ENCODE measurements around the gene NR6A1.

Gene NR6A1

DNA sequence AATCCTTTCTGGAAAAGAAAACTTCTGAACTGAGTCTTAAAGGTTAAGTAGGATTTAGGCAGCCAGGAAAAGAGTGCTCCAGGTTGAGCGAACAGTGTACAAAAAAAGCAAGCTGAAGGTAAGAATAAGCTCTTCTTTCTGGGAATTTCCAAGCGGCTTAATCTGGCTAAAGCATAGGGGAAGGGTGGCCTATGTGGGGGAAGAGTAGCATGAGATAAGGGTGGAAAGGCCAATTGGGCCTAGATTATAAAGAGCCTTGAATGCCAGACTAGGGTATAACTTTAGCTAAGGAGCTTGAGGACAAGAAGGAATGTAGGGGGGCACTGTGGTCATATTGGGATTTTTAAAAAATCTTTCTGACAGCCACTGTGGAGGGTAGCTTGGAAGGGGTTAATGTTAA is 226.6 kb downstream of the NR6A1 start:
- Histone ChIP-seq H3K4me1 (ENCODE audit: control insufficient read depth in 1 of 2, insufficient read depth in 2 of 2, low read length in 2 of 2) (no peaks in the 10 kb centered on the region), H3K27me3 (ENCODE audit: control insufficient read depth in 1 of 2, insufficient read depth in 2 of 2, low read length in 2 of 2) (no peaks in the 10 kb centered on the region), H3K27ac (ENCODE audit: low read depth, low read length) (no peak overlapping the region), H3K9ac (ENCODE audit: low read depth in 1 of 2, low read length in 2 of 2) (no peak overlapping the region), H3K9me3 (ENCODE audit: control insufficient read depth in 1 of 2, low read length in 2 of 2) (no peaks in the 10 kb centered on the region), H3K4me3 (ENCODE audit: low read depth in 1 of 2, low read length in 2 of 2) (no peak overlapping the region), H3K36me3 (ENCODE audit: control insufficient read depth in 1 of 2, insufficient read depth in 2 of 2, low read length in 2 of 2) (no peaks in the 10 kb centered on the region)

DNA sequence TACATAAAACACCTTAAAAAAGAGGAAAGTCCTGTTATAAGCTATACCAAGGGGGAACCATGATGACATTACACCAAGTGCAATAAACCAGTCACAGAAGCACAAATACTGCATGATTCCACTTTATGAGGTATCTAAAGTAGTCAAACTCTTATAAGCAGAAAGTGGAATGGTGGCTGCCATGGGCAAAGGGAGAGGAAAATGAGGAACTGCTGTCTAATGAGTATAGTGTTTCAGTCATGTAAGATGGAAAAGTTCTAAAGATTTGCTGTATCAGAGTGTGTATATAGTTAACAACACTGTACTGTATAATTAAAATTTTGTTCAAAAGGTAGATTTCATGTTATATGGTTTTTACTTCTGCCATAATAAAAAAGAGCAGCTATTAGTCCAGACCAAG is 229.3 kb downstream of the NR6A1 start:
- no peaks in the 10 kb centered on the region for H3K4me1 ChIP-seq (ENCODE audit: control insufficient read depth in 1 of 2, insufficient read depth in 2 of 2, low read length in 2 of 2)
- no peak overlapping the region for H3K27ac ChIP-seq (ENCODE audit: low read depth, low read length)
- no peak overlapping the region for H3K9ac ChIP-seq (ENCODE audit: low read depth in 1 of 2, low read length in 2 of 2)
- no peaks in the 10 kb centered on the region for H3K9me3 ChIP-seq (ENCODE audit: control insufficient read depth in 1 of 2, low read length in 2 of 2)
- H3K36me3 ChIP-seq (ENCODE audit: control insufficient read depth in 1 of 2, insufficient read depth in 2 of 2, low read length in 2 of 2): peaks cover 0 to 5% of the 10 kb centered on the region in 2 donors
- H3K4me3 ChIP-seq (ENCODE audit: low read depth in 1 of 2, low read length in 2 of 2): no peak overlapping the region
- no peaks in the 10 kb centered on the region for H3K27me3 ChIP-seq (ENCODE audit: control insufficient read depth in 1 of 2, insufficient read depth in 2 of 2, low read length in 2 of 2)

DNA sequence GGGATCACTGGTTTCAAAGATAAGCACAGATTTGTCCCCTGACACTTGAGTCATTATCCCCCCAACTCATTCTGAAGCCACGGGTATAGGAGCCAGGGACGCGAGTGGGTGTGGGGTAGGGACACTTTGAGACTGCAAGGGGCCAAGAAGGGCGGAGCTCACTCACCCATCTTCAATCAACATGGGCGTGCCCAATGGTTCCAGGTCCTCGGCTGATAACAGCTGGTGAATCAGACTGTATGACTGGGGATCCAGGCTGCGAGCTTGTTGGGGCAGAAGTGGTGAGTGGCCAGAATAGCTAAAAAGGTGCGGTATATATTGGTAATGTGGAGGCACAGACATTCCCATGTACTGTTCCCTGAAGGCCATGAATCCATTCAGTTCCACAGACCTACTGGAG is 233.2 kb downstream of the NR6A1 start:
- Histone ChIP-seq H3K9ac (ENCODE audit: low read depth in 1 of 2, low read length in 2 of 2) (no peak overlapping the region), H3K36me3 (ENCODE audit: control insufficient read depth in 1 of 2, insufficient read depth in 2 of 2, low read length in 2 of 2) (peaks cover 0 to 19% of the 10 kb centered on the region in 2 donors), H3K4me1 (ENCODE audit: control insufficient read depth in 1 of 2, insufficient read depth in 2 of 2, low read length in 2 of 2) (no peaks in the 10 kb centered on the region), H3K27ac (ENCODE audit: low read depth, low read length) (no peak overlapping the region), H3K9me3 (ENCODE audit: control insufficient read depth in 1 of 2, low read length in 2 of 2) (no peaks in the 10 kb centered on the region), H3K27me3 (ENCODE audit: control insufficient read depth in 1 of 2, insufficient read depth in 2 of 2, low read length in 2 of 2) (no peaks in the 10 kb centered on the region), H3K4me3 (ENCODE audit: low read depth in 1 of 2, low read length in 2 of 2) (no peak overlapping the region)

DNA sequence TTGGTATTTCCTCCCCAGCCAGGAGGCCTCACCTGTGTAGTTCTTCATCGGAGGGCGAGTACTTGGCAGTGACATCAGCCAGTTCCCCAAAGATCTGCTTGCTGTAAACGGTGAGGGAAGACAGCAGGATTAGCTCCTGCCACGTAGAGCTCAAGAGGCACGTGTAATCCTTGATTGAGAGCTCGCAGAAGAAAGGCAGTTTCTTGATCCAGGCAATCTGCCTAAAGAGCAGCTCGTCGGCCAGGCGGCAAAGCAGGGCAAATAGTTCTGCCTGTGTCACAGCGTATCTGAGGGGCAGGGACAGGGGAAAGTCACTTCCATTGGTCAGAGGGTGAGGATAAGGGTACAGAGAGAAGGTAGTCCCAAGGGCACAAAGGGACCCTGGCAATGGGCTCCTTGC is 235.3 kb downstream of the NR6A1 start:
- H3K27ac ChIP-seq (ENCODE audit: low read depth, low read length): no peak overlapping the region
- H3K9ac ChIP-seq (ENCODE audit: low read depth in 1 of 2, low read length in 2 of 2): no peak overlapping the region
- H3K4me3 ChIP-seq (ENCODE audit: low read depth in 1 of 2, low read length in 2 of 2): no peak overlapping the region
- no peaks in the 10 kb centered on the region for H3K4me1 ChIP-seq (ENCODE audit: control insufficient read depth in 1 of 2, insufficient read depth in 2 of 2, low read length in 2 of 2)
- peaks cover 0 to 29% of the 10 kb centered on the region in 2 donors for H3K36me3 ChIP-seq (ENCODE audit: control insufficient read depth in 1 of 2, insufficient read depth in 2 of 2, low read length in 2 of 2)
- H3K9me3 ChIP-seq (ENCODE audit: control insufficient read depth in 1 of 2, low read length in 2 of 2): no peaks in the 10 kb centered on the region
- H3K27me3 ChIP-seq (ENCODE audit: control insufficient read depth in 1 of 2, insufficient read depth in 2 of 2, low read length in 2 of 2): no peaks in the 10 kb centered on the region

DNA sequence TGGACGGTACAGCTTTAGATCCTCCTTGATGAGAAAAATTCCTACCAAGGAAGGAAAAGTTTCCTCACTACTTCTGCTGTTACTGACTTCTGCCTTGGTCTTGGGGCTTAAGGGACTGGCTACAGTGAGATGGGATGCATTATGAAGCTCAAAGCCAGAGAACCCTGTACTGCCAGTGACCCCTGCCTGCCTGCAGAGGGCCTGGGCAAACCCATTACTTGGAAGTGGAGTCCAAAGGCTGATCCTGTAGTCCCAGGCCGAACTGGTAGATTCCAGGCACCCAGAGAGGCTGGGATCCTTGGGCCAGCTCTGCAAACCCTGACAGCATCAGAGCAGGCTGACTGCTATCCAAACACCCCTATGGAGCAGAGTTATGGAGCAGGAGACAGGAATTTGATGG is 238.2 kb downstream of the NR6A1 start:
- no peaks in the 10 kb centered on the region for H3K4me1 ChIP-seq (ENCODE audit: control insufficient read depth in 1 of 2, insufficient read depth in 2 of 2, low read length in 2 of 2)
- H3K4me3 ChIP-seq (ENCODE audit: low read depth in 1 of 2, low read length in 2 of 2): no peak overlapping the region
- H3K36me3 ChIP-seq (ENCODE audit: control insufficient read depth in 1 of 2, insufficient read depth in 2 of 2, low read length in 2 of 2): peaks cover 0 to 32% of the 10 kb centered on the region in 2 donors
- no peak overlapping the region for H3K27ac ChIP-seq (ENCODE audit: low read depth, low read length)
- H3K9me3 ChIP-seq (ENCODE audit: control insufficient read depth in 1 of 2, low read length in 2 of 2): no peaks in the 10 kb centered on the region
- H3K27me3 ChIP-seq (ENCODE audit: control insufficient read depth in 1 of 2, insufficient read depth in 2 of 2, low read length in 2 of 2): no peaks in the 10 kb centered on the region
- H3K9ac ChIP-seq (ENCODE audit: low read depth in 1 of 2, low read length in 2 of 2): no peak overlapping the region

DNA sequence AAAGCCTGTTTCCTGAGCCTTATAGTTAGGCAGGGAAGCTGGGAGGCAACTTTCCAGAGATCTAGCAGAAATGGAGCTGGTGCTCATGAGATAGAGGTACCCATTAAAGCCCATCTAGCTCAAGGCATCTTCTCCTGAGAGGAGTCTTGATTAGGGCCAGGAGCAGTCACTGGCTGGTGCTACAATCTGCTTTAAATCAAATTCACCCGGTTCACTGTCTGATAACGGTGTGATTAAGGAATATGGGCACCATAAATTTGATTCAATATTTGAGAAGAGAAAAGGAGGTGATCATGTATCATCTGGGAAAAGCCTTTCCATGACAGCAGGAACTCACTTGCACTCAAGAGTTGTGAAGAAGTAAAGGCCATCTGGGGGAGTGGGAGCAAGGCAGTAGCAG is 240.0 kb downstream of the NR6A1 start:
- H3K27me3 ChIP-seq (ENCODE audit: control insufficient read depth in 1 of 2, insufficient read depth in 2 of 2, low read length in 2 of 2): no peaks in the 10 kb centered on the region
- H3K9ac ChIP-seq (ENCODE audit: low read depth in 1 of 2, low read length in 2 of 2): no peak overlapping the region
- H3K9me3 ChIP-seq (ENCODE audit: control insufficient read depth in 1 of 2, low read length in 2 of 2): no peaks in the 10 kb centered on the region
- H3K4me3 ChIP-seq (ENCODE audit: low read depth in 1 of 2, low read length in 2 of 2): no peak overlapping the region
- H3K36me3 ChIP-seq (ENCODE audit: control insufficient read depth in 1 of 2, insufficient read depth in 2 of 2, low read length in 2 of 2): peaks cover 10 to 34% of the 10 kb centered on the region in 2 donors
- H3K4me1 ChIP-seq (ENCODE audit: control insufficient read depth in 1 of 2, insufficient read depth in 2 of 2, low read length in 2 of 2): no peaks in the 10 kb centered on the region
- H3K27ac ChIP-seq (ENCODE audit: low read depth, low read length): no peak overlapping the region

DNA sequence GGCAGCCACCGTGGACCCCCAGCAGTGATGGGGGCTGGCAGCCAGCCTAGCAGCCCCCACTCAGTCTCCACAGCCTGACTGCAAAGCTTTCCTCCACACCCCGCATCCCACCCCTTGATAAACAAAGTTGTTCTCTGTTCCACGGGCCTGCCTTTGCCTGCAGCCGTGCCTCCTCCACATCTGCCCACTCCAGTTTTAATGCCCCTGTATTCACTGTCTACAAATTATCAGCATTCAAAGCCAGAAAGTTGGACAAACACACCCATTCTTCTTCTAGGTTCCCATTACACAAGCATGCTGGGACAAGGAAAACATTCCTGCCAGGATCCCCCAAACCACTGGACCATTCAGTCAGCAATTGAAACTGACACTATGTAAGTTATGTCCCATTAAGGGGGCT is 240.9 kb downstream of the NR6A1 start:
- H3K27me3 ChIP-seq (ENCODE audit: control insufficient read depth in 1 of 2, insufficient read depth in 2 of 2, low read length in 2 of 2): no peaks in the 10 kb centered on the region
- no peak overlapping the region for H3K9ac ChIP-seq (ENCODE audit: low read depth in 1 of 2, low read length in 2 of 2)
- no peaks in the 10 kb centered on the region for H3K9me3 ChIP-seq (ENCODE audit: control insufficient read depth in 1 of 2, low read length in 2 of 2)
- peaks cover 10 to 26% of the 10 kb centered on the region in 2 donors for H3K36me3 ChIP-seq (ENCODE audit: control insufficient read depth in 1 of 2, insufficient read depth in 2 of 2, low read length in 2 of 2)
- no peak overlapping the region for H3K4me3 ChIP-seq (ENCODE audit: low read depth in 1 of 2, low read length in 2 of 2)
- no peak overlapping the region for H3K27ac ChIP-seq (ENCODE audit: low read depth, low read length)
- H3K4me1 ChIP-seq (ENCODE audit: control insufficient read depth in 1 of 2, insufficient read depth in 2 of 2, low read length in 2 of 2): no peaks in the 10 kb centered on the region

DNA sequence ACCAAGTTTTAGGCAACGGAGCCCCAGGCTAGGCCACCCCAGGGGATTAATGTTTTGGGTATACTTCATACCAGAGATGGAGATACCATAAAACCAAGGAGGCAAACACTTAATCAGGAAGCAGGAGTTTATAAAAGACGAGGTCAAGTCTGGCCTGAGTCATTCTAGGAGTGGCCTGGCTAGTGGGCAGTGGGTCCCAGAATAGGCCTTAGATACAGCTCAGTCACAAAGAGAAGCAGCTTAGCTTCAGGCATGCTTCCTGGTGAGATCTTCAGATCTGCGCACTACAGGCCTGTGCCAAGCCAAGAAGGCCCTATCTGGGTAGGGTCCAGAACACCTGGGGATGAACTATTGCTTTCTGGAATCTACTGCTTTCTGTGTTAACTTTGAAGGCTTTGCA is 243.3 kb downstream of the NR6A1 start:
- H3K9ac ChIP-seq (ENCODE audit: low read depth in 1 of 2, low read length in 2 of 2): no peak overlapping the region
- H3K36me3 ChIP-seq (ENCODE audit: control insufficient read depth in 1 of 2, insufficient read depth in 2 of 2, low read length in 2 of 2): peaks cover 10 to 28% of the 10 kb centered on the region in 2 donors
- no peaks in the 10 kb centered on the region for H3K27me3 ChIP-seq (ENCODE audit: control insufficient read depth in 1 of 2, insufficient read depth in 2 of 2, low read length in 2 of 2)
- H3K27ac ChIP-seq (ENCODE audit: low read depth, low read length): no peak overlapping the region
- H3K4me1 ChIP-seq (ENCODE audit: control insufficient read depth in 1 of 2, insufficient read depth in 2 of 2, low read length in 2 of 2): no peaks in the 10 kb centered on the region
- no peaks in the 10 kb centered on the region for H3K9me3 ChIP-seq (ENCODE audit: control insufficient read depth in 1 of 2, low read length in 2 of 2)
- H3K4me3 ChIP-seq (ENCODE audit: low read depth in 1 of 2, low read length in 2 of 2): no peak overlapping the region

DNA sequence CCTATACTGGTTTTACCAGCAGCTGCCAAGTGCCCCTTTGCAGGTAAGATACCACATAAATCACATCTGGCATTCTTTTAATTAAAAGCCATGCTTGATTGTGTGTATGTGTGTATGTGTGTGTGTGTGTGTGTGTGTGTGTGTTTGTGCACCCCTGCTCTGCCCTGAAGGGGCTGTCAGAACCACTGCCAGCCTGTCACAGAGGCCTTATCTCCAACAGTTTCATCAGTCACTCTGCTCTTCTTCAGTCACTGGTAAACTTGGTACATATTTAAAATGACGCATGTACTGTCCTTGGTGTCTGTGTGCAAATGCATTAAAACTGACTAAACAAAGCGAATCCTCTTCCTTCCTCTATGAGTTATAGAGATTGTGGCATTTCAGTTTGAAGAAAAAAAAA is 244.9 kb downstream of the NR6A1 start:
- Histone ChIP-seq H3K9me3 (ENCODE audit: control insufficient read depth in 1 of 2, low read length in 2 of 2) (no peaks in the 10 kb centered on the region), H3K4me3 (ENCODE audit: low read depth in 1 of 2, low read length in 2 of 2) (no peak overlapping the region), H3K9ac (ENCODE audit: low read depth in 1 of 2, low read length in 2 of 2) (no peak overlapping the region), H3K27ac (ENCODE audit: low read depth, low read length) (no peak overlapping the region), H3K4me1 (ENCODE audit: control insufficient read depth in 1 of 2, insufficient read depth in 2 of 2, low read length in 2 of 2) (no peaks in the 10 kb centered on the region), H3K27me3 (ENCODE audit: control insufficient read depth in 1 of 2, insufficient read depth in 2 of 2, low read length in 2 of 2) (no peaks in the 10 kb centered on the region), H3K36me3 (ENCODE audit: control insufficient read depth in 1 of 2, insufficient read depth in 2 of 2, low read length in 2 of 2) (peaks cover 15 to 21% of the 10 kb centered on the region in 2 donors)

DNA sequence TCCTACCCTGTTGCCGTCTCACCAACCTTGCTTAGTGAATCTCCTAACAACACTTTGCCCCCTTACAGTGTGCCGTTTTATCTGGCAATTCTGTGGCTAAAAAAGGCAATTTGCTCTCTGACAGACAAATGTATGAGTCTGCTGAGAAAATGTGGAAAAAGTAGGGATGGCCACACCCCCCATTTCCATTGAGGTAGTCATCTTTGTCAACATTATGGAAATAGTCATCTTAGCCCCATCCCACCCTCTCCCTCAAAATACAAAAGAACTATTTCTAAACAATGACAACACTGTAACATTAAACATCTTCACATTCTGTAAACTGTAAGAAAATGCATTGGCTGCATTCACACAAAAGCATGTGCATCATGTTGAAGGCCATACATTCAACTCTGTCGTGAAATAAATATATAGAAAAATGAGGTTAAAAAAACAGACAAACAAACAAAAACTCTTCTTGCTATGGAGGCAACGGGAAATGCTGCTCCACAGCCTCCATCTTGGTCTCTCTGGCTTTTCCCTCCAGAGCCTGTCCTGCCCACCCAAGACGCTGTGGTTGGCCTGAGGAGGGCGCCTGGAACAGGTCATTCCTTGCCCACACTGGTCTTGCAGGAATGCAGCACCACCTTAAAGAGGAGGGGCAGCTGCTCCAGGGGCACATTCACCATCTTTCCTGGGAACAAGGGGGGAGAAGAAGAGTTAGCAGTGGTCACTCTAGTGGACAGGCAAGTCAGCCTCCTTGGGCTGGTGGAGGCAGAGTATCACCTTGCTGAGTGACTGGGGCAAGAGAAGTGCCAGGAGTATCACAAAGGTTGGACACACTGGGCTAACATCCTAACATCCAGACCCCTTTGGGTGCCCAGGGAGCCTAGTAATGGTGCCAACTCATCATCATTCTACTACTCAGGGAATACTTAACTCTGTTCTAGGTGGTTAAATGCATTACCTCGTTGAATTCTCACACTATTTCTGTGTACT is 248.7 kb downstream of the NR6A1 start:
- no peak overlapping the region for H3K27ac ChIP-seq (ENCODE audit: low read depth, low read length)
- H3K36me3 ChIP-seq (ENCODE audit: control insufficient read depth in 1 of 2, insufficient read depth in 2 of 2, low read length in 2 of 2): peaks cover 15 to 20% of the 10 kb centered on the region in 2 donors
- H3K4me3 ChIP-seq (ENCODE audit: low read depth in 1 of 2, low read length in 2 of 2): no peak overlapping the region
- no peaks in the 10 kb centered on the region for H3K27me3 ChIP-seq (ENCODE audit: control insufficient read depth in 1 of 2, insufficient read depth in 2 of 2, low read length in 2 of 2)
- no peaks in the 10 kb centered on the region for H3K9me3 ChIP-seq (ENCODE audit: control insufficient read depth in 1 of 2, low read length in 2 of 2)
- H3K9ac ChIP-seq (ENCODE audit: low read depth in 1 of 2, low read length in 2 of 2): no peak overlapping the region
- no peaks in the 10 kb centered on the region for H3K4me1 ChIP-seq (ENCODE audit: control insufficient read depth in 1 of 2, insufficient read depth in 2 of 2, low read length in 2 of 2)

Data from duodenal mucosa (tissue), 2 donors.